Measurements from ENCODE around the gene ZNF700.
"Not testable (repeated sequence)": the region's sequence is repeated elsewhere in the genome, so short reads cannot be mapped to it uniquely, and the experiment has no call there.

The ZNF700 gene

DNA sequence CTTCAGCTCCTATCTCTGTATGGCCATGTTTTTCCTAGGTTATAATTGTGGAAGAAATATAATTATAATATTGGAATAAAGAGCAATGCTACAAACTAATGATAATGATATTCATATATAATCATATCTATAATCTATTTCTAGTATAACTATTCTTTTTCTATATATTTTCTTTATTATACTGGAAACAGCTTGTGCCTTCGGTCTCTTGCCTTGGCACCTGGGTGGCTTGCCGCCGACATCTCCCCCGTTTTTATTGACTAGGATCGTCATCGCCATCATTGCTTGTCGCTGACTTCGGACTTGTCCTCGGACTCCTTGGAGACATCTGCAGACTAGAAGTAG is 64.2 kb downstream of the ZNF700 start:
- no peak for DNase-seq (ENCODE audit: low read depth)

DNA sequence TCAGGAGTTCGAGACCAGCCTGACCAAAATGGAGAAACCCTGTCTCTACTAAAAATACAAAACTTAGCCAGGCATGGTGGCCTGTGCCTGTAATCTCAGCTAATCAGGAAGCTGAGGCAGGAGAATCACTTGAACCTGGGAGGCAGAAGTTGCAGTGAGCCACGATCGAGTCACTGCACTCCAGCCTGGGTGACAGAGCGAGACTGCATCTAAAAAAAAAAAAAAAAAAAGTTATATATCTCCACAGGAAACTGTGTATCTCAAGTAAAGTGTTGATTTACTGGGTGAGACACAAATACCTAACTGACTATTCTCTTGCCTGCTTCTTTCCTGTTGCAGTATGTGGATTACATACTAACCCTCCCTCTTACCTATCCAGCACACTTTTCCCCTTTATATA is 67.0 kb downstream of the ZNF700 start:
- not testable (repeated sequence) for DNase-seq (ENCODE audit: low read depth)

DNA sequence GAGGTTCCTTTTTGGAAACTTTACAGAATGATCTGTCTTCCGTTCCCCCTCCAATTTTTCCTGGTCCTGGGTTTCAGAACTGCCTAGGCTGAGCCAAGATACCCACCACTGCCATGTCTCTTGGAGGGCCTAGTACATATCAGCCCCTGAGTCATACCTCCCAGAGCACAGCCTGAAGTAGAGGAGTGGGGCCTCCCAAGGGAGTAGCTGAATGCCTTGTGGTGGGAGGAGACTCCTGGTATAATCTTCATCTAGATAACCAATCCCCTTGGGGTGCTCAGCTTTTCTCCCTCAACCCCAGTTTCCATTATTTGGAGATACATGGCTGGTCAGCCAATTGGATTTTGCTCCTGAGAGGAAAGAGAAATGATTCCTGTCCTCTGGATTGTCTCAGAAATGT is 70.3 kb downstream of the ZNF700 start:
- DNase-seq (ENCODE audit: low read depth) = no peak

Measured in HS-5 (cell line).